HepG2 (cell line): ENCODE measurements around the gene ABO. TPM values are rescaled to one million over a fixed set of nuclear protein-coding genes. Genes with fewer than 3 reads are reported as not detected.

ENCODE experiments used
- ATAC-seq: fragments of 200-7000 bp; cut with Tn5 transposase; 3 replicates; pipeline ENCODE4 v1.9.1; 2020; ENCODE audit warnings: mild to moderate bottlenecking, moderate library complexity
- BruUV-seq: library from RNA; stranded (reverse); fragments of 400-500 nt; replicated peaks from 2 replicates; lab custom pipeline; 2021; lab: Mats Ljungman, UMichigan
- CTCF ChIA-PET: fragments of 300-600 bp; formaldehyde crosslinking; extraction: SDS; loops from one replicate; lab custom pipeline; 2021; ENCODE audit warnings: low total read pairs, inconsistent platforms, low intra/inter-chr PET ratio; lab: Yijun Ruan, JAX
- POLR2A ChIA-PET: fragments of 350-600 bp; sonication (Branson Sonifier 250); formaldehyde crosslinking; loops from one replicate; lab custom pipeline; 2020; ENCODE audit warnings: antibody characterized with exemption, inconsistent platforms; lab: Yijun Ruan, JAX
- DNase-seq: peaks from one replicate; pipeline ENCODE4 v3.0.0-alpha.2; 2015; ENCODE audit warnings: low spot score
- FAIRE-seq: peaks from 3 replicates; lab custom pipeline; 2011; peaks lifted over from hg19 to GRCh38; lab: Jason Lieb, UNC
- H2AFZ ChIP-seq: one replicate; pipeline ENCODE4 v1.6.1; 2011; ENCODE audit warnings: low read length, inconsistent platforms
- H3K27ac ChIP-seq: fragments of 300-600 bp; 3 replicates; pipeline ENCODE4 v1.8.0; 2011; ENCODE audit warnings: mixed run types, mild to moderate bottlenecking, mixed read lengths, low read length, inconsistent platforms; ENCODE audit not compliant: insufficient read depth; ENCODE audit errors: extremely low read length
- H3K27me3 ChIP-seq, 2 experiments: fragments of 200-600 bp in 1 of 2; 2 replicates in 1 of 2; 3 replicates in 1 of 2; pipeline versions ENCODE4 v1.6.0 to v1.8.0; 2011; ENCODE audit warnings: low read length in 2 of 2, mild to moderate bottlenecking in 2 of 2, moderate library complexity in 2 of 2, inconsistent platforms in 1 of 2; ENCODE audit not compliant: insufficient read depth in 2 of 2, control insufficient read depth in 1 of 2
- H3K36me3 ChIP-seq, 2 experiments: fragments of 200-600 bp in 1 of 2; replicated peaks in 1 of 2; 2 replicates in 1 of 2; 3 replicates in 1 of 2; pipeline versions ENCODE4 v1.5.1 to v1.8.0; 2011; ENCODE audit warnings: low read length in 2 of 2, inconsistent platforms in 1 of 2; ENCODE audit not compliant: insufficient read depth in 2 of 2, control insufficient read depth in 1 of 2
- H3K4me1 ChIP-seq: 2 replicates; pipeline ENCODE4 v1.5.1; 2012; ENCODE audit warnings: low read length, inconsistent platforms; ENCODE audit not compliant: insufficient read depth
- H3K4me2 ChIP-seq: 2 replicates; pipeline ENCODE4 v1.6.0; 2011; ENCODE audit warnings: low read depth, low read length, inconsistent platforms
- H3K4me3 ChIP-seq, 3 experiments: fragments of 200-600 bp in 1 of 3; sonication (generic), shearing (Covaris generic) in 1 of 3; replicated peaks in 1 of 3; 2 replicates each; pipeline ENCODE4 v1.5.1; 2011 to 2016; ENCODE audit warnings: low read length in 3 of 3, inconsistent platforms in 2 of 3, low read depth in 2 of 3, mild to moderate bottlenecking in 2 of 3, control low read depth in 1 of 3, mixed read lengths in 1 of 3; ENCODE audit not compliant: insufficient read depth in 1 of 3
- H3K79me2 ChIP-seq: one replicate; pipeline ENCODE4 v1.6.1; 2011; ENCODE audit warnings: low read length, inconsistent platforms; ENCODE audit not compliant: insufficient read depth
- H3K9ac ChIP-seq: 2 replicates; pipeline ENCODE4 v1.6.0; 2011; ENCODE audit warnings: mild to moderate bottlenecking, low read depth, low read length, inconsistent platforms; ENCODE audit not compliant: insufficient read depth
- H3K9me3 ChIP-seq: 2 replicates; pipeline ENCODE4 v1.5.1; 2012; ENCODE audit warnings: mild to moderate bottlenecking, low read length
- H4K20me1 ChIP-seq: 2 replicates; pipeline ENCODE4 v1.6.0; 2011; ENCODE audit warnings: inconsistent platforms, mild to moderate bottlenecking, low read length, moderate library complexity; ENCODE audit not compliant: insufficient read depth
- CCDC6 ChIP-seq: sonication (generic); formaldehyde crosslinking; IDR thresholded peaks from 2 replicates; pipeline ENCODE4 v1.8.1; 2022; ENCODE audit warnings: mild to moderate bottlenecking, missing genetic modification reagents, moderate library complexity
- ISL2 ChIP-seq: sonication (generic); formaldehyde crosslinking; IDR thresholded peaks from 2 replicates; pipeline ENCODE4 v1.5.0; 2020; ENCODE audit warnings: missing genetic modification reagents
- LCORL ChIP-seq, 2 experiments: fragments of 450-650 bp in 1 of 2; sonication (generic) in 1 of 2; formaldehyde crosslinking in 1 of 2; IDR thresholded peaks; 2 replicates each; pipeline versions ENCODE4 v1.5.0 to v1.6.1; 2017 to 2020; ENCODE audit warnings: antibody characterized with exemption in 1 of 2, missing genetic modification reagents in 1 of 2
- POLR2AphosphoS2 ChIP-seq: IDR thresholded peaks from 2 replicates; pipeline ENCODE4 v1.6.1; 2011; ENCODE audit warnings: low read depth, low read length, improper control_type of control experiment
- SOX13 ChIP-seq, 3 experiments: fragments of 450-650 bp in 1 of 3; sonication (generic) in 1 of 3; formaldehyde crosslinking in 1 of 3; IDR thresholded peaks in 2 of 3; conservative IDR thresholded peaks in 1 of 3; 2 replicates each; pipeline versions ENCODE4 v1.5.0 to v1.6.1; 2016 to 2020; ENCODE audit warnings: antibody characterized with exemption in 1 of 3, mild to moderate bottlenecking in 1 of 3, missing compliant biosample characterization in 1 of 3, missing genetic modification reagents in 1 of 3, moderate library complexity in 1 of 3
- ZNF292 ChIP-seq: sonication (generic); formaldehyde crosslinking; IDR thresholded peaks from 2 replicates; pipeline ENCODE4 v1.8.1; 2022; ENCODE audit warnings: mild to moderate bottlenecking, low read depth, missing genetic modification reagents, borderline replicate concordance
- ZNF678 ChIP-seq: sonication (generic); formaldehyde crosslinking; IDR thresholded peaks from 2 replicates; pipeline ENCODE4 v1.4.0; 2020; ENCODE audit warnings: mild to moderate bottlenecking, missing genetic modification reagents
- ZNF782 ChIP-seq: sonication (generic); formaldehyde crosslinking; IDR thresholded peaks from 2 replicates; pipeline ENCODE4 v1.4.0; 2020; ENCODE audit warnings: missing genetic modification reagents, mild to moderate bottlenecking, borderline replicate concordance
- ZNF816 ChIP-seq: sonication (generic); formaldehyde crosslinking; IDR thresholded peaks from 2 replicates; pipeline ENCODE4 v1.8.0; 2022; ENCODE audit warnings: missing genetic modification reagents, mild to moderate bottlenecking, borderline replicate concordance
- WGBS: methylation state at CpG from one replicate; pipeline ENCODE4 v1.1.6; 2017; ENCODE audit warnings: low lambda C conversion rate; 5-methylcytosine and 5-hydroxymethylcytosine counted together
- in situ Hi-C: cut with HindIII; loops from 2 replicates; pipeline ENCODE4 v1.10.0; 2017; ENCODE audit warnings: low pct_unique_long_range_greater_than_20kb; ENCODE audit not compliant: extremely low pct_ligation_motif_present
- intact Hi-C: fragments of 100-400 bp; cut with micrococcal nuclease; formaldehyde crosslinking; loops from one replicate; pipeline ENCODE4 v1.10.0; 2022; ENCODE audit not compliant: unreplicated experiment
- polyA plus RNA-seq, 8 experiments: library from polyadenylated mRNA; depleted of rRNA in 3 of 8; stranded (reverse) in 7 of 8; unstranded in 1 of 8; fragments of >200 nt; fragmentation: Illumina TruSeq in 4 of 8; extraction: Trizol in 4 of 8; gene quantifications; 2 replicates each; pipeline versions ENCODE4 v1.2.1 to v1.2.3, GENCODE V29; 2011 to 2016; ENCODE audit warnings: low read depth in 4 of 8, missing spikeins in 1 of 8, mixed read lengths in 1 of 8; ENCODE audit not compliant: insufficient read depth in 1 of 8
- total RNA-seq, 5 experiments: library from RNA; depleted of rRNA; stranded (reverse); fragments of >200 nt; fragmentation: Illumina TruSeq; extraction: Trizol; gene quantifications; 2 replicates each; pipeline ENCODE4 v1.2.3, GENCODE V29; 2016; ENCODE audit warnings: low read depth in 1 of 5
- TF ChIP-seq, protein P1 (sequence below): sonication (generic); formaldehyde crosslinking; IDR thresholded peaks from 2 replicates; pipeline ENCODE4 v1.4.0; 2020; ENCODE audit warnings: missing genetic modification reagents, borderline replicate concordance
- TF ChIP-seq, protein P2 (sequence below): sonication (generic); formaldehyde crosslinking; IDR thresholded peaks from 2 replicates; pipeline ENCODE4 v1.8.1; 2022; ENCODE audit warnings: mild to moderate bottlenecking, missing genetic modification reagents

The ABO gene
- total and polyA plus RNA-seq, 2 of the 13 experiments (the other 11 are each of a cell fraction or from before 2014, with no cell fraction given), result not detected

DNA sequence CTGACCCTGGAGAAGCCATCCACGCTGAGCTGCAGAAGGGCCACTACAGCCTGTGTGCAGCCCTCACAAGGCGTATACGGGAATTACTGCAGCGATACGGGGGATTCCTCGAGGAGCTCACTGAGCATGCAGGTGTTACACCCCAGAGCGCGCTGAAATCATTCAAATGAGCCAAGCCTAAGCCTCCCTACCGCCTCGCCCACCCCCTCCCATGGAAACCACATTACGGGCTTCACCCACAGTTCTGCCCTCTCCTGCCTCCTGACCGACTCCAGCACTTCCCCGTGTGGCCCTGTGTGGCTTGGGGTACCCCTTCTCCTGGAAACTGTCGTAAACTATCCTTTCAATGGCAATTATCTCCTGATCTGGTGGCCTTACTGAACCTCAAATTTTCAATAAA lies 47.7 kb upstream of the ABO start:
- no peak overlapping the region for H3K9ac ChIP-seq
- H3K79me2 ChIP-seq, result no peaks in the 10 kb centered on the region
- no peak overlapping the region for H3K4me2 ChIP-seq
- H3K9me3 ChIP-seq, result peaks cover 9% of the 10 kb centered on the region; the same call in 1 of the 2 replicates
- TF ChIP-seq, protein P1, sequence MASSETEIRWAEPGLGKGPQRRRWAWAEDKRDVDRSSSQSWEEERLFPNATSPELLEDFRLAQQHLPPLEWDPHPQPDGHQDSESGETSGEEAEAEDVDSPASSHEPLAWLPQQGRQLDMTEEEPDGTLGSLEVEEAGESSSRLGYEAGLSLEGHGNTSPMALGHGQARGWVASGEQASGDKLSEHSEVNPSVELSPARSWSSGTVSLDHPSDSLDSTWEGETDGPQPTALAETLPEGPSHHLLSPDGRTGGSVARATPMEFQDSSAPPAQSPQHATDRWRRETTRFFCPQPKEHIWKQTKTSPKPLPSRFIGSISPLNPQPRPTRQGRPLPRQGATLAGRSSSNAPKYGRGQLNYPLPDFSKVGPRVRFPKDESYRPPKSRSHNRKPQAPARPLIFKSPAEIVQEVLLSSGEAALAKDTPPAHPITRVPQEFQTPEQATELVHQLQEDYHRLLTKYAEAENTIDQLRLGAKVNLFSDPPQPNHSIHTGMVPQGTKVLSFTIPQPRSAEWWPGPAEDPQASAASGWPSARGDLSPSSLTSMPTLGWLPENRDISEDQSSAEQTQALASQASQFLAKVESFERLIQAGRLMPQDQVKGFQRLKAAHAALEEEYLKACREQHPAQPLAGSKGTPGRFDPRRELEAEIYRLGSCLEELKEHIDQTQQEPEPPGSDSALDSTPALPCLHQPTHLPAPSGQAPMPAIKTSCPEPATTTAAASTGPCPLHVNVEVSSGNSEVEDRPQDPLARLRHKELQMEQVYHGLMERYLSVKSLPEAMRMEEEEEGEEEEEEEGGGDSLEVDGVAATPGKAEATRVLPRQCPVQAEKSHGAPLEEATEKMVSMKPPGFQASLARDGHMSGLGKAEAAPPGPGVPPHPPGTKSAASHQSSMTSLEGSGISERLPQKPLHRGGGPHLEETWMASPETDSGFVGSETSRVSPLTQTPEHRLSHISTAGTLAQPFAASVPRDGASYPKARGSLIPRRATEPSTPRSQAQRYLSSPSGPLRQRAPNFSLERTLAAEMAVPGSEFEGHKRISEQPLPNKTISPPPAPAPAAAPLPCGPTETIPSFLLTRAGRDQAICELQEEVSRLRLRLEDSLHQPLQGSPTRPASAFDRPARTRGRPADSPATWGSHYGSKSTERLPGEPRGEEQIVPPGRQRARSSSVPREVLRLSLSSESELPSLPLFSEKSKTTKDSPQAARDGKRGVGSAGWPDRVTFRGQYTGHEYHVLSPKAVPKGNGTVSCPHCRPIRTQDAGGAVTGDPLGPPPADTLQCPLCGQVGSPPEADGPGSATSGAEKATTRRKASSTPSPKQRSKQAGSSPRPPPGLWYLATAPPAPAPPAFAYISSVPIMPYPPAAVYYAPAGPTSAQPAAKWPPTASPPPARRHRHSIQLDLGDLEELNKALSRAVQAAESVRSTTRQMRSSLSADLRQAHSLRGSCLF (CRISPR knock-in tag), result no peak
- TF ChIP-seq ZNF292 (CRISPR knock-in tag) (no peak), ISL2 (no peak), CCDC6 (no peak), ZNF678 (CRISPR knock-in tag) (no peak), ZNF782 (no peak), POLR2AphosphoS2 (no peak), SOX13 (IDR thresholded peaks at IDR 0.05) (no peak), SOX13 (CRISPR knock-in tag; conservative IDR thresholded peaks at IDR 0.05 in 1 of 2, IDR thresholded peaks at IDR 0.05 in 1 of 2) (no peak), ZNF816 (CRISPR knock-in tag) (no peak), LCORL (IDR thresholded peaks at IDR 0.05) (no peak), LCORL (CRISPR knock-in tag; IDR thresholded peaks at IDR 0.05) (no peak)
- TF ChIP-seq, protein P2, sequence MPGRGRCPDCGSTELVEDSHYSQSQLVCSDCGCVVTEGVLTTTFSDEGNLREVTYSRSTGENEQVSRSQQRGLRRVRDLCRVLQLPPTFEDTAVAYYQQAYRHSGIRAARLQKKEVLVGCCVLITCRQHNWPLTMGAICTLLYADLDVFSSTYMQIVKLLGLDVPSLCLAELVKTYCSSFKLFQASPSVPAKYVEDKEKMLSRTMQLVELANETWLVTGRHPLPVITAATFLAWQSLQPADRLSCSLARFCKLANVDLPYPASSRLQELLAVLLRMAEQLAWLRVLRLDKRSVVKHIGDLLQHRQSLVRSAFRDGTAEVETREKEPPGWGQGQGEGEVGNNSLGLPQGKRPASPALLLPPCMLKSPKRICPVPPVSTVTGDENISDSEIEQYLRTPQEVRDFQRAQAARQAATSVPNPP (CRISPR knock-in tag), result no peak
- no peak for ATAC-seq
- H3K27ac ChIP-seq, result no peak overlapping the region
- WGBS, result 64% methylated on average over 4 of the region's 14 CpGs
- FAIRE-seq, result no peak
- no peak overlapping the region for H3K4me3 ChIP-seq
- intact Hi-C loops (no loop called here), in situ Hi-C loops (loop anchor here (10.0 kb wide), 1 partner anchor 78 kb away; no protein-coding TSS in a partner anchor)
- ChIA-PET CTCF (no interaction called here), POLR2A (no interaction called here)
- H3K27me3 ChIP-seq, result peaks cover 1 to 2% of the 10 kb centered on the region in 2 experiments; a peak in 2 of 5 replicates
- H2AFZ ChIP-seq, result no peak overlapping the region
- H3K36me3 ChIP-seq, result no peaks in the 10 kb centered on the region
- H4K20me1 ChIP-seq, result no peaks in the 10 kb centered on the region
- DNase-seq, result no peak
- H3K4me1 ChIP-seq, result no peaks in the 10 kb centered on the region
- BruUV-seq, result no TSS peak
